ENCODE data around the gene HPSE2. TPM values are rescaled to one million over a fixed set of nuclear protein-coding genes. Genes with fewer than 3 reads are reported as not detected.

The HPSE2 gene
- total and polyA plus RNA-seq, 2 of the 13 experiments (the other 11 are each of a cell fraction or from before 2014, with no cell fraction given), result 0.01 TPM; not detected in 1

GRCh38 chr10:98808282-98808892 lies 427.3 kb downstream of the HPSE2 start:
- ATAC-seq, result no peak
- CTCF ChIA-PET (ENCODE audit: low intra/inter-chr PET ratio, low total read pairs), result no interaction called here
- no peaks in the 10 kb centered on the region for H3K79me2 ChIP-seq (ENCODE audit: insufficient read depth, low read length)
- no peak overlapping the region for H3K27ac ChIP-seq (ENCODE audit: extremely low read length, insufficient read depth, low read length)
- H3K36me3 ChIP-seq (replicated peaks in 1 of 2; ENCODE audit: control insufficient read depth in 1 of 2, insufficient read depth in 2 of 2, low read length in 2 of 2), result no peaks in the 10 kb centered on the region
- H3K4me2 ChIP-seq (ENCODE audit: low read depth, low read length), result no peak overlapping the region
- intact Hi-C loops (cut with micrococcal nuclease; ENCODE audit: unreplicated experiment), result no loop called here
- H3K4me1 ChIP-seq (ENCODE audit: insufficient read depth, low read length), result no peaks in the 10 kb centered on the region
- in situ Hi-C loops (cut with HindIII; ENCODE audit: extremely low pct_ligation_motif_present, low pct_unique_long_range_greater_than_20kb), result no loop called here
- no TSS peak for BruUV-seq (replicated peaks)
- no peaks in the 10 kb centered on the region for H3K27me3 ChIP-seq (ENCODE audit: control insufficient read depth in 1 of 2, insufficient read depth in 2 of 2, low read length in 2 of 2)
- FAIRE-seq, result no peak
- 1% methylated on average over 2 of the region's 2 CpGs for WGBS (ENCODE audit: low lambda C conversion rate)
- H3K4me3 ChIP-seq (replicated peaks in 1 of 3; ENCODE audit: insufficient read depth in 1 of 3, low read depth in 2 of 3, low read length in 3 of 3), result no peak overlapping the region
- H3K9me3 ChIP-seq (ENCODE audit: low read length), result no peaks in the 10 kb centered on the region
- H4K20me1 ChIP-seq (ENCODE audit: insufficient read depth, low read length), result no peaks in the 10 kb centered on the region
- H2AFZ ChIP-seq (ENCODE audit: low read length), result no peak overlapping the region
- POLR2A ChIA-PET, result no interaction called here
- DNase-seq (ENCODE audit: low spot score), result no peak
- H3K9ac ChIP-seq (ENCODE audit: insufficient read depth, low read depth, low read length), result no peak overlapping the region
- no peak for TF ChIP-seq RARA (CRISPR knock-in tag; IDR thresholded peaks at IDR 0.05)
- TF ChIP-seq PRDM15 (CRISPR knock-in tag; IDR thresholded peaks at IDR 0.05), result no peak
- TF ChIP-seq ZNF30 (CRISPR knock-in tag; IDR thresholded peaks at IDR 0.05), result no peak
- TF ChIP-seq TOPORS (CRISPR knock-in tag; IDR thresholded peaks at IDR 0.05), result no peak
- no peak for TF ChIP-seq EEA1 (CRISPR knock-in tag; IDR thresholded peaks at IDR 0.05; ENCODE audit: borderline replicate concordance)
- no peak for TF ChIP-seq REPIN1 (CRISPR knock-in tag; IDR thresholded peaks at IDR 0.05; ENCODE audit: borderline replicate concordance, low read depth)
- TF ChIP-seq, protein P1, sequence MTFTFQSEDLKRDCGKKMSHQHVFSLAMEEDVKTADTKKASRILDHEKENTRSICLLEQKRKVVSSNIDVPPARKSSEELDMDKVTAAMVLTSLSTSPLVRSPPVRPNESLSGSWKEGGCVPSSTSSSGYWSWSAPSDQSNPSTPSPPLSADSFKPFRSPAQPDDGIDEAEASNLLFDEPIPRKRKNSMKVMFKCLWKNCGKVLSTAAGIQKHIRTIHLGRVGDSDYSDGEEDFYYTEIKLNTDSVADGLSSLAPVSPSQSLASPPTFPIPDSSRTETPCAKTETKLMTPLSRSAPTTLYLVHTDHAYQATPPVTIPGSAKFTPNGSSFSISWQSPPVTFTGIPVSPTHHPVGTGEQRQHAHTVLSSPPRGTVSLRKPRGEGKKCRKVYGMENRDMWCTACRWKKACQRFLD (CRISPR knock-in tag; IDR thresholded peaks at IDR 0.05; ENCODE audit: borderline replicate concordance), result no peak
- TF ChIP-seq ZNF746 (CRISPR knock-in tag; IDR thresholded peaks at IDR 0.05), result no peak
- TF ChIP-seq MTA3 (CRISPR knock-in tag; IDR thresholded peaks at IDR 0.05), result no peak
- no peak for TF ChIP-seq ARNTL (CRISPR knock-in tag; IDR thresholded peaks at IDR 0.05)
- no peak for TF ChIP-seq ZNF788 (CRISPR knock-in tag; IDR thresholded peaks at IDR 0.05; ENCODE audit: borderline replicate concordance)
- TF ChIP-seq SP2 (CRISPR knock-in tag; IDR thresholded peaks at IDR 0.05), result no peak
- TF ChIP-seq ZFP41 (CRISPR knock-in tag; IDR thresholded peaks at IDR 0.05; ENCODE audit: borderline replicate concordance), result no peak
- no peak for TF ChIP-seq ZSCAN9 (CRISPR knock-in tag; IDR thresholded peaks at IDR 0.05; ENCODE audit: borderline replicate concordance)
- TF ChIP-seq, protein P2, sequence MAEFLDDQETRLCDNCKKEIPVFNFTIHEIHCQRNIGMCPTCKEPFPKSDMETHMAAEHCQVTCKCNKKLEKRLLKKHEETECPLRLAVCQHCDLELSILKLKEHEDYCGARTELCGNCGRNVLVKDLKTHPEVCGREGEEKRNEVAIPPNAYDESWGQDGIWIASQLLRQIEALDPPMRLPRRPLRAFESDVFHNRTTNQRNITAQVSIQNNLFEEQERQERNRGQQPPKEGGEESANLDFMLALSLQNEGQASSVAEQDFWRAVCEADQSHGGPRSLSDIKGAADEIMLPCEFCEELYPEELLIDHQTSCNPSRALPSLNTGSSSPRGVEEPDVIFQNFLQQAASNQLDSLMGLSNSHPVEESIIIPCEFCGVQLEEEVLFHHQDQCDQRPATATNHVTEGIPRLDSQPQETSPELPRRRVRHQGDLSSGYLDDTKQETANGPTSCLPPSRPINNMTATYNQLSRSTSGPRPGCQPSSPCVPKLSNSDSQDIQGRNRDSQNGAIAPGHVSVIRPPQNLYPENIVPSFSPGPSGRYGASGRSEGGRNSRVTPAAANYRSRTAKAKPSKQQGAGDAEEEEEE (CRISPR knock-in tag; IDR thresholded peaks at IDR 0.05; ENCODE audit: borderline replicate concordance), result no peak
- TF ChIP-seq KMT2A (CRISPR knock-in tag; IDR thresholded peaks at IDR 0.05), result no peak
- no peak for TF ChIP-seq REL (CRISPR knock-in tag; conservative IDR thresholded peaks at IDR 0.05)
- no peak for TF ChIP-seq HCFC1 (IDR thresholded peaks at IDR 0.05; ENCODE audit: low read depth, low read length)
- TF ChIP-seq, protein P3, sequence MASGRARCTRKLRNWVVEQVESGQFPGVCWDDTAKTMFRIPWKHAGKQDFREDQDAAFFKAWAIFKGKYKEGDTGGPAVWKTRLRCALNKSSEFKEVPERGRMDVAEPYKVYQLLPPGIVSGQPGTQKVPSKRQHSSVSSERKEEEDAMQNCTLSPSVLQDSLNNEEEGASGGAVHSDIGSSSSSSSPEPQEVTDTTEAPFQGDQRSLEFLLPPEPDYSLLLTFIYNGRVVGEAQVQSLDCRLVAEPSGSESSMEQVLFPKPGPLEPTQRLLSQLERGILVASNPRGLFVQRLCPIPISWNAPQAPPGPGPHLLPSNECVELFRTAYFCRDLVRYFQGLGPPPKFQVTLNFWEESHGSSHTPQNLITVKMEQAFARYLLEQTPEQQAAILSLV (CRISPR knock-in tag; IDR thresholded peaks at IDR 0.05; ENCODE audit: borderline replicate concordance), result no peak
